Medulla oblongata (tissue), 1 donor: ENCODE measurements around the gene CLECL1.
"Not testable (repeated sequence)": the region's sequence is repeated elsewhere in the genome, so short reads cannot be mapped to it uniquely, and the experiment has no call there.

Experiments
- DNase-seq: peaks from one replicate; pipeline ENCODE4 v3.0.0-alpha.2; 2015; ENCODE audit errors: extremely low spot score

The CLECL1 gene

GRCh38 chr12:9695150-9695549 lies 37.7 kb downstream of the CLECL1 start:
- DNase-seq = not testable (repeated sequence)

- DNase-seq = no peak
Observed at GRCh38 chr12:9694241-9694640, 38.7 kb downstream of the CLECL1 start.

- no peak for DNase-seq
Observed at GRCh38 chr12:9692909-9693308, 40.0 kb downstream of the CLECL1 start.

GRCh38 chr12:9687228-9687627 lies 45.7 kb downstream of the CLECL1 start:
- DNase-seq = no peak

- DNase-seq = no peak
Observed at GRCh38 chr12:9685915-9686314, 47.0 kb downstream of the CLECL1 start.

GRCh38 chr12:9685366-9685765 lies 47.5 kb downstream of the CLECL1 start:
- not testable (repeated sequence) for DNase-seq

- DNase-seq = not testable (repeated sequence)
Observed at GRCh38 chr12:9682949-9683348, 49.9 kb downstream of the CLECL1 start.

GRCh38 chr12:9682508-9682907 lies 50.4 kb downstream of the CLECL1 start:
- not testable (repeated sequence) for DNase-seq

- no peak for DNase-seq
Observed at GRCh38 chr12:9674226-9674590, 58.7 kb downstream of the CLECL1 start.

- DNase-seq = peak; percentile 28
Observed at GRCh38 chr12:9673404-9674225, 59.3 kb downstream of the CLECL1 start.
